NK-92 (cell line): ENCODE results near the gene ANG.
"Not testable (repeated sequence)": the region's sequence is repeated elsewhere in the genome, so short reads cannot be mapped to it uniquely, and the experiment has no call there.

Source experiments
- DNase-seq: peaks from one replicate; lab custom pipeline; 2025; ENCODE audit not compliant: unreplicated experiment; lab: John Stamatoyannopoulos, UW

The ANG gene

GRCh38 chr14:20688167-20688839 is at the start of gene ANG:
Gene ANG, plus strand, starts transcription at chr14:20688764. Its CDS starts 4,801 bp downstream, at chr14:20693565.
- no peak for DNase-seq

- DNase-seq: no peak
Observed at GRCh38 chr14:20641591-20641990, 47.0 kb upstream of the ANG start, which contains the start of gene OR6S1. Gene OR6S1, minus strand, starts transcription at chr14:20641691. Its CDS starts 0 bp downstream, at chr14:20641691.

GRCh38 chr14:20642182-20642581 is 46.4 kb upstream of the ANG start:
- no peak for DNase-seq

GRCh38 chr14:20642755-20643154 is 45.8 kb upstream of the ANG start:
- DNase-seq: not testable (repeated sequence)

- no peak for DNase-seq
Observed at GRCh38 chr14:20644520-20644919, 44.0 kb upstream of the ANG start.

- DNase-seq: no peak
Observed at GRCh38 chr14:20645481-20645880, 43.1 kb upstream of the ANG start.

GRCh38 chr14:20652996-20653975 is 35.3 kb upstream of the ANG start:
- DNase-seq: no peak

GRCh38 chr14:20655851-20656250 is 32.7 kb upstream of the ANG start:
- DNase-seq: no peak

GRCh38 chr14:20656274-20656673 is 32.3 kb upstream of the ANG start:
- no peak for DNase-seq

- DNase-seq: no peak
Observed at GRCh38 chr14:20657216-20658211, 31.1 kb upstream of the ANG start.

GRCh38 chr14:20658246-20658645 is 30.3 kb upstream of the ANG start:
- no peak for DNase-seq

GRCh38 chr14:20659336-20659735 is 29.2 kb upstream of the ANG start:
- DNase-seq: no peak

- DNase-seq: no peak
Observed at GRCh38 chr14:20659813-20660395, 28.7 kb upstream of the ANG start.

- DNase-seq: no peak
Observed at GRCh38 chr14:20661197-20661596, 27.4 kb upstream of the ANG start.

GRCh38 chr14:20662968-20663732 is 25.4 kb upstream of the ANG start:
- no peak for DNase-seq

GRCh38 chr14:20666400-20666961 is 22.1 kb upstream of the ANG start:
- DNase-seq: not testable (repeated sequence)

GRCh38 chr14:20667957-20668356 is 20.6 kb upstream of the ANG start:
- no peak for DNase-seq

- DNase-seq: no peak
Observed at GRCh38 chr14:20668969-20669368, 19.6 kb upstream of the ANG start.

- DNase-seq: no peak
Observed at GRCh38 chr14:20671597-20672283, 16.8 kb upstream of the ANG start.
